ENCODE measurements around the gene DYNLT1.
A peak's percentile ranks its signal among the peaks of the same experiment; 100 is the strongest.
"Not testable (repeated sequence)": the region's sequence is repeated elsewhere in the genome, so short reads cannot be mapped to it uniquely, and the experiment has no call there.

The DYNLT1 gene

GRCh38 chr6:158672119-158672518 is 27.6 kb upstream of the DYNLT1 start:
- not testable (repeated sequence) for H3K27me3 Mint-ChIP-seq (ENCODE audit: low read depth); H3K4me1 Mint-ChIP-seq (ENCODE audit: low read depth); H3K27ac Mint-ChIP-seq; DNase-seq (ENCODE audit: low spot score); H3K9me3 Mint-ChIP-seq; H3K4me3 Mint-ChIP-seq
- H3K36me3 Mint-ChIP-seq (ENCODE audit: low read depth), result peaks cover 56% of the 10 kb centered on the region

GRCh38 chr6:158669145-158670035 is 24.8 kb upstream of the DYNLT1 start:
- no peaks in the 10 kb centered on the region for H3K27me3 Mint-ChIP-seq (ENCODE audit: low read depth)
- H3K36me3 Mint-ChIP-seq (ENCODE audit: low read depth), result peaks cover 51% of the 10 kb centered on the region
- peaks cover 8% of the 10 kb centered on the region for H3K4me1 Mint-ChIP-seq (ENCODE audit: low read depth)
- H3K27ac Mint-ChIP-seq, result no peak overlapping the region
- no peak for DNase-seq (ENCODE audit: low spot score)
- no peaks in the 10 kb centered on the region for H3K9me3 Mint-ChIP-seq
- no peak overlapping the region for H3K4me3 Mint-ChIP-seq

DNA sequence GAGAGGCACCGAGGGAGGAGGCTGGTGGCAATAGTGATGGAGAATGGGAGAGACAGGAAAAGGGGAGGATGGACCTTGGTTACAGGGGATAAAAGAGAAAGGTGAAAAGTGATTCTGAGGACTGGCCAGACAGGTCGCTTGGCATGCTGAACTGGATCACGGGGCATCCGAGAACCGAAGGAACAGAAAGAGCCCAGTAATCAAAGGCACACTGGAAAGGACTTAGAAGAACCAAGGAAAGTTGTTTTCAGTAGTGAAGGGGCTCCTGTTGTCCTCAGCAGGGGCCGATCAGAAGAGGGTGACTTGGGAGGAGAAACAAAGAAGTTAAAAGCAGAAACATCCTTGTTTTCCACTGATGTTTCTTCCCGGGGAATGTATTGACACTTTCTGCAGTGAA is 24.2 kb upstream of the DYNLT1 start:
- no peak overlapping the region for H3K4me3 Mint-ChIP-seq
- peaks cover 50% of the 10 kb centered on the region for H3K36me3 Mint-ChIP-seq (ENCODE audit: low read depth)
- H3K9me3 Mint-ChIP-seq, result no peaks in the 10 kb centered on the region
- H3K27me3 Mint-ChIP-seq (ENCODE audit: low read depth), result no peaks in the 10 kb centered on the region
- peaks cover 8% of the 10 kb centered on the region for H3K4me1 Mint-ChIP-seq (ENCODE audit: low read depth)
- no peak overlapping the region for H3K27ac Mint-ChIP-seq
- DNase-seq (ENCODE audit: low spot score), result no peak

- Mint-ChIP-seq H3K4me1 (ENCODE audit: low read depth) (peaks cover 10% of the 10 kb centered on the region), H3K4me3 (no peak overlapping the region), H3K36me3 (ENCODE audit: low read depth) (peaks cover 55% of the 10 kb centered on the region), H3K9me3 (no peaks in the 10 kb centered on the region), H3K27ac (no peak overlapping the region), H3K27me3 (ENCODE audit: low read depth) (no peaks in the 10 kb centered on the region)
- no peak for DNase-seq (ENCODE audit: low spot score)
Measured at GRCh38 chr6:158667360-158667981, 22.9 kb upstream of the DYNLT1 start.

- Mint-ChIP-seq H3K27ac (no peak overlapping the region), H3K9me3 (no peaks in the 10 kb centered on the region), H3K4me1 (ENCODE audit: low read depth) (peaks cover 10% of the 10 kb centered on the region), H3K4me3 (no peak overlapping the region), H3K36me3 (ENCODE audit: low read depth) (peaks cover 59% of the 10 kb centered on the region), H3K27me3 (ENCODE audit: low read depth) (no peaks in the 10 kb centered on the region)
- no peak for DNase-seq (ENCODE audit: low spot score)
Measured at GRCh38 chr6:158666628-158667359, 22.3 kb upstream of the DYNLT1 start.

GRCh38 chr6:158665332-158665731 is 20.8 kb upstream of the DYNLT1 start:
- Mint-ChIP-seq H3K4me3 (no peak overlapping the region), H3K4me1 (ENCODE audit: low read depth) (peaks cover 17% of the 10 kb centered on the region)

DNA sequence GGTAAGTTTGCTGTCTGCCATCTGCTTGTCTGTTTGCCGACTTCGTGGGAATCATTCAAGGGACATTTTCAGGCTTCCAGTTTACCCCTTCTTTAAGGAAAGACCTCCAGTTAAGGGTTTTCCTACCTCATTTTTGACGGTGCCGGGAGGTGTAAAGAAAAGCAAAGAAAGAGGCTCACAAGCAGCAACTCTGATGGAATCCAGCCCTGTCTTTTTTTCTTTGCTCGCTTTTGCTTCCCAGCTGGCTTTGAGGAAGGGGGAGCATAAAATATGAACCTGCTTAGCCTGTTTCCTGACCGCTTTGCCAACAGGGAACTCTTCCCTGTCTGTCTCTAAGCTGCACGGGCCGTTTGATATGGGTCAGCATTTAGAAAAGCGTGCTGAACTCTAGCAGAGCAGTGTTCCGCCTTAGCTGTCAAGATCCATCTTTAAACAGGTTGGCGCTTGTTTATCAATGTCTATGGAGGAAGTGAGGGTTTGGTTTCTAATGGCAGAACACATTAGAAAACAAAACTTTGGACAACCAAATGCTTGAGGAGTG is 19.2 kb upstream of the DYNLT1 start:
- Mint-ChIP-seq H3K27ac (peak overlapping the region; percentile 9), H3K4me3 (no peak overlapping the region), H3K36me3 (ENCODE audit: low read depth) (peaks cover 61% of the 10 kb centered on the region), H3K9me3 (no peaks in the 10 kb centered on the region), H3K4me1 (ENCODE audit: low read depth) (peaks cover 24% of the 10 kb centered on the region), H3K27me3 (ENCODE audit: low read depth) (no peaks in the 10 kb centered on the region)
- DNase-seq (ENCODE audit: low spot score), result no peak

More at GRCh38 chr6:158665332-158665731, 20.8 kb upstream of the DYNLT1 start:
- Mint-ChIP-seq H3K9me3 (no peaks in the 10 kb centered on the region), H3K36me3 (ENCODE audit: low read depth) (peaks cover 62% of the 10 kb centered on the region), H3K27ac (no peak overlapping the region), H3K27me3 (ENCODE audit: low read depth) (no peaks in the 10 kb centered on the region)
- DNase-seq (ENCODE audit: low spot score), result no peak

- Mint-ChIP-seq H3K4me1 (ENCODE audit: low read depth) (peaks cover 21% of the 10 kb centered on the region), H3K36me3 (ENCODE audit: low read depth) (peaks cover 58% of the 10 kb centered on the region), H3K27ac (peak overlapping the region; percentile 9), H3K27me3 (ENCODE audit: low read depth) (no peaks in the 10 kb centered on the region), H3K4me3 (peak overlapping the region; percentile 3), H3K9me3 (no peaks in the 10 kb centered on the region)
- DNase-seq (ENCODE audit: low spot score), result no peak
Measured at GRCh38 chr6:158662954-158663624, 18.5 kb upstream of the DYNLT1 start.

DNA sequence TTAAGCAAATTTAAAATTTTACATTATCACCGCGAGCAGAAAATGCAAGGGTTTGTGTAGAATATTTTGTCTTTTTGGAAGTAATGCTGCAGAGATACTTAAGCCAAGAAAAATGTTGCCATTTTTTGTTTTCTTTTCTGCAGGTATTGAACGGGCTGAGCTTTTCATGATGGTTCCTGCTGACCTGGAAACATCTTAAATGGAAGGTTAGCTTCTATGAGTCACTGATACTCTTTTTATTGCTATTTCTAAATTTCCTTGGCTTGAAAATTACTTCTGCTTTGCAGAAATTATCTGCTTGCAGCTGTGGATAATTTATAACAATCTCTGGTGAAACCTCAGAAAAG is 18.0 kb upstream of the DYNLT1 start:
- no peaks in the 10 kb centered on the region for H3K9me3 Mint-ChIP-seq
- no peaks in the 10 kb centered on the region for H3K27me3 Mint-ChIP-seq (ENCODE audit: low read depth)
- H3K36me3 Mint-ChIP-seq (ENCODE audit: low read depth), result peaks cover 55% of the 10 kb centered on the region
- no peak overlapping the region for H3K4me3 Mint-ChIP-seq
- H3K4me1 Mint-ChIP-seq (ENCODE audit: low read depth), result peaks cover 21% of the 10 kb centered on the region
- no peak for DNase-seq (ENCODE audit: low spot score)
- H3K27ac Mint-ChIP-seq, result no peak overlapping the region

GRCh38 chr6:158661156-158661685 is 16.7 kb upstream of the DYNLT1 start:
- Mint-ChIP-seq H3K4me3 (no peak overlapping the region), H3K36me3 (ENCODE audit: low read depth) (peaks cover 44% of the 10 kb centered on the region), H3K9me3 (no peaks in the 10 kb centered on the region), H3K27me3 (ENCODE audit: low read depth) (no peaks in the 10 kb centered on the region), H3K4me1 (ENCODE audit: low read depth) (peaks cover 29% of the 10 kb centered on the region), H3K27ac (no peak overlapping the region)
- DNase-seq (ENCODE audit: low spot score), result no peak

DNA sequence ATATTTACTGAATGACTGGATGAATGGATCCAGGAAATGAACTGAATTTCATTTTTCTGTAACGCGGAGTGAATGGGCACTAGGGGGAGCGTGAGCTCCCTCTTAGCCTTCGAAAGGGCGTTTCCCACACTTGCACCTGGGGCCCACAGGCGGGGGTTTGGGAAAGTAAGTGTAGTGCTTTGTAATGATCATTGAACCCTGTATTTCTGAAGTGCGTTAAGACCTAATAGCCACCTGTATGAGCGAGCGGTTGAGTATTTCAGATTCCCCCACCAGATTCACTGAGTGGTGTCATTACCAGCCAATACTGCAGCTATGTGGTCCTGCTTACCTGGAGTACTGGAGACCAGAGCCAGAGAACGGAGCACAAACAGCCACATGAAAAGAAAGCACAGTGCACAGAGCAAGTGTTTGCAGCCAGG is 15.8 kb upstream of the DYNLT1 start:
- H3K4me3 Mint-ChIP-seq, result peak overlapping the region; percentile 21
- peaks cover 38% of the 10 kb centered on the region for H3K4me1 Mint-ChIP-seq (ENCODE audit: low read depth)
- peak overlapping the region; percentile 67 for H3K27ac Mint-ChIP-seq
- DNase-seq (ENCODE audit: low spot score), result no peak
- no peaks in the 10 kb centered on the region for H3K27me3 Mint-ChIP-seq (ENCODE audit: low read depth)
- peaks cover 53% of the 10 kb centered on the region for H3K36me3 Mint-ChIP-seq (ENCODE audit: low read depth)
- no peaks in the 10 kb centered on the region for H3K9me3 Mint-ChIP-seq

DNA sequence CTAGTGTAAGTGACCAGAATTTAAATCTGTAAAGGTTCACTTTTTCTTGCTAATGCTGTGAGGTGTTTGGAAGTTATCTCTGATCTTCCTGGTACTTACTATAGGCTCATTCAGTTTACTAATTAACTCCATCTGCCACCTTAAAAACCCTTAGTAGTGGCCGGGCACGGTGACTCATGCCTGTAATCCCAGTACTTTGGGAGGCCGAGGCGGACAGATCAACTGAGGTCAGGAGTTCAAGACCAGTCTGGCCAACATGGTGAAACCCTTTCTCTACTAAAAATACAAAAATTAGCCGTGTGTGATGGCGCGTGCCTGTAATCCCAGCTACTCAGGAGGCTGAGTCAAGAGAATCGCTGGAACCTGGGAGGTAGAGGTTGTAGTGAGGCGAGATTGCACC is 12.4 kb upstream of the DYNLT1 start:
- not testable (repeated sequence) for H3K9me3 Mint-ChIP-seq; DNase-seq (ENCODE audit: low spot score); H3K27me3 Mint-ChIP-seq (ENCODE audit: low read depth); H3K4me3 Mint-ChIP-seq
- H3K36me3 Mint-ChIP-seq (ENCODE audit: low read depth), result peaks cover 53% of the 10 kb centered on the region
- peak overlapping the region; percentile 45 for H3K27ac Mint-ChIP-seq
- H3K4me1 Mint-ChIP-seq (ENCODE audit: low read depth), result peaks cover 62% of the 10 kb centered on the region

All from T-helper 2 cell treated with Interferon-gamma antibody and Interleukin-4, amounts not matched to agents 5 μg/mL and 100 μg/mL, for 36 hours (primary cell).